HepG2 (cell line): ENCODE results near the gene RABGAP1L.

Experiments
- DPF2 ChIP-seq: sonication (generic); formaldehyde crosslinking; IDR thresholded peaks from 2 replicates; pipeline ENCODE4 v1.4.0; 2020; ENCODE audit warnings: mild to moderate bottlenecking, low read depth, missing genetic modification reagents, borderline replicate concordance
- ELF4 ChIP-seq: sonication (generic); formaldehyde crosslinking; IDR thresholded peaks from 2 replicates; pipeline ENCODE4 v1.5.0; 2020; ENCODE audit warnings: missing genetic modification reagents, mild to moderate bottlenecking, moderate library complexity, borderline replicate concordance
- EP300 ChIP-seq, 3 experiments: sonication (generic) in 1 of 3; formaldehyde crosslinking in 1 of 3; IDR thresholded peaks; 2 replicates each; pipeline versions ENCODE4 v1.5.1 to v1.6.1; 2011 to 2020; ENCODE audit warnings: low read depth in 2 of 3, low read length in 2 of 3, borderline replicate concordance in 1 of 3, improper control_type of control experiment in 1 of 3, mild to moderate bottlenecking in 1 of 3, missing genetic modification reagents in 1 of 3, moderate library complexity in 1 of 3
- EZH2 ChIP-seq: conservative IDR thresholded peaks from 2 replicates; pipeline ENCODE4 v1.6.1; 2012; ENCODE audit warnings: mild to moderate bottlenecking, low read depth, low read length, moderate library complexity
- MBNL3 ChIP-seq: fragments of 250-450 bp; sonication (Bioruptor Pico); conservative IDR thresholded peaks from 2 replicates; pipeline ENCODE4 v1.8.0; 2022; ENCODE audit warnings: mild to moderate bottlenecking, inconsistent platforms
- MTA3 ChIP-seq: sonication (generic); formaldehyde crosslinking; IDR thresholded peaks from 2 replicates; pipeline ENCODE4 v1.4.0; 2020; ENCODE audit warnings: missing genetic modification reagents
- POLR2A ChIP-seq, 2 experiments: IDR thresholded peaks; 2 replicates each; pipeline ENCODE4 v1.6.1; 2011; ENCODE audit warnings: low read depth in 2 of 2, low read length in 2 of 2, mild to moderate bottlenecking in 1 of 2, moderate library complexity in 1 of 2; ENCODE audit not compliant: insufficient read depth in 1 of 2
- SMAD9 ChIP-seq: sonication (generic); formaldehyde crosslinking; IDR thresholded peaks from 2 replicates; pipeline ENCODE4 v1.5.1; 2020; ENCODE audit warnings: mild to moderate bottlenecking, missing genetic modification reagents
- ZNF570 ChIP-seq: sonication (generic); formaldehyde crosslinking; IDR thresholded peaks from 2 replicates; pipeline ENCODE4 v1.4.0; 2020; ENCODE audit warnings: mild to moderate bottlenecking, missing genetic modification reagents, borderline replicate concordance
- TF ChIP-seq, protein P1 (sequence below): sonication (generic); formaldehyde crosslinking; IDR thresholded peaks from 2 replicates; pipeline ENCODE4 v1.5.0; 2020; ENCODE audit warnings: mild to moderate bottlenecking, missing genetic modification reagents, moderate library complexity
- TF ChIP-seq, protein P2 (sequence below): sonication (generic); formaldehyde crosslinking; IDR thresholded peaks from 2 replicates; pipeline ENCODE4 v1.8.0; 2022; ENCODE audit warnings: low read depth, missing genetic modification reagents

DNA sequence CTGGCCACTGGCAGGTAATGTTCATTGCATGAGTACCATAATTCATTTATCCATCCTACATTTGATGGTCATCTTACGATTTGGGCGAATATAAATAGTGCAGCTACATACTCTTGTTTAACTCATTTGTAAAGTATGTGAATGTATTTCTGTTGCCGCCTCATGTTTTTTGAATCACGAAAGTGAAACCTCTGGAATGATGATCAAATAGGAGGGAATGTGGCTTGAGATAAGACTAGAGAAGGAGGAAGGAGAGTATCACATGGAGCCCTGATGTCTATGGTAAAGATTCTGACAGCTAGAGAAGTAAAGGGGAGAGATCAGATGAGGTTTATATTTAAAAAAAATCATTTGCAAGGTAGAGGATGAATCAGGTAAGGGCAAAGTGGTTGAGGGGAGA lies 855.9 kb downstream of the RABGAP1L start:
- TF ChIP-seq ZNF570 (no peak), POLR2A (IDR thresholded peaks at IDR 0.05; ENCODE audit: insufficient read depth in 1 of 2, low read depth in 2 of 2, low read length in 2 of 2) (no peak), SMAD9 (no peak), MTA3 (no peak), EZH2 (no peak), DPF2 (no peak), ELF4 (CRISPR knock-in tag) (no peak), EP300 (IDR thresholded peaks at IDR 0.05; ENCODE audit: low read depth in 2 of 2, low read length in 2 of 2) (no peak), EP300 (CRISPR knock-in tag; IDR thresholded peaks at IDR 0.05; ENCODE audit: borderline replicate concordance) (no peak), MBNL3 (CRISPR knock-in tag) (no peak)
- TF ChIP-seq, protein P1, sequence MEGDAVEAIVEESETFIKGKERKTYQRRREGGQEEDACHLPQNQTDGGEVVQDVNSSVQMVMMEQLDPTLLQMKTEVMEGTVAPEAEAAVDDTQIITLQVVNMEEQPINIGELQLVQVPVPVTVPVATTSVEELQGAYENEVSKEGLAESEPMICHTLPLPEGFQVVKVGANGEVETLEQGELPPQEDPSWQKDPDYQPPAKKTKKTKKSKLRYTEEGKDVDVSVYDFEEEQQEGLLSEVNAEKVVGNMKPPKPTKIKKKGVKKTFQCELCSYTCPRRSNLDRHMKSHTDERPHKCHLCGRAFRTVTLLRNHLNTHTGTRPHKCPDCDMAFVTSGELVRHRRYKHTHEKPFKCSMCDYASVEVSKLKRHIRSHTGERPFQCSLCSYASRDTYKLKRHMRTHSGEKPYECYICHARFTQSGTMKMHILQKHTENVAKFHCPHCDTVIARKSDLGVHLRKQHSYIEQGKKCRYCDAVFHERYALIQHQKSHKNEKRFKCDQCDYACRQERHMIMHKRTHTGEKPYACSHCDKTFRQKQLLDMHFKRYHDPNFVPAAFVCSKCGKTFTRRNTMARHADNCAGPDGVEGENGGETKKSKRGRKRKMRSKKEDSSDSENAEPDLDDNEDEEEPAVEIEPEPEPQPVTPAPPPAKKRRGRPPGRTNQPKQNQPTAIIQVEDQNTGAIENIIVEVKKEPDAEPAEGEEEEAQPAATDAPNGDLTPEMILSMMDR (CRISPR knock-in tag), result no peak
- TF ChIP-seq, protein P2, sequence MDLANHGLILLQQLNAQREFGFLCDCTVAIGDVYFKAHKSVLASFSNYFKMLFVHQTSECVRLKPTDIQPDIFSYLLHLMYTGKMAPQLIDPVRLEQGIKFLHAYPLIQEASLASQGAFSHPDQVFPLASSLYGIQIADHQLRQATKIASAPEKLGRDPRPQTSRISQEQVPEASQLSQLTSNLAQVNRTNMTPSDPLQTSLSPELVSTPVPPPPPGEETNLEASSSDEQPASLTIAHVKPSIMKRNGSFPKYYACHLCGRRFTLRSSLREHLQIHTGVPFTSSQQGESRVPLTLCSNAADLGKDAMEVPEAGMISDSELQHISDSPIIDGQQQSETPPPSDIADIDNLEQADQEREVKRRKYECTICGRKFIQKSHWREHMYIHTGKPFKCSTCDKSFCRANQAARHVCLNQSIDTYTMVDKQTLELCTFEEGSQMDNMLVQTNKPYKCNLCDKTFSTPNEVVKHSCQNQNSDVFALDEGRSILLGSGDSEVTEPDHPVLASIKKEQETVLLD (CRISPR knock-in tag), result no peak
